Measurements from ENCODE around the gene ATG2B.

DNA sequence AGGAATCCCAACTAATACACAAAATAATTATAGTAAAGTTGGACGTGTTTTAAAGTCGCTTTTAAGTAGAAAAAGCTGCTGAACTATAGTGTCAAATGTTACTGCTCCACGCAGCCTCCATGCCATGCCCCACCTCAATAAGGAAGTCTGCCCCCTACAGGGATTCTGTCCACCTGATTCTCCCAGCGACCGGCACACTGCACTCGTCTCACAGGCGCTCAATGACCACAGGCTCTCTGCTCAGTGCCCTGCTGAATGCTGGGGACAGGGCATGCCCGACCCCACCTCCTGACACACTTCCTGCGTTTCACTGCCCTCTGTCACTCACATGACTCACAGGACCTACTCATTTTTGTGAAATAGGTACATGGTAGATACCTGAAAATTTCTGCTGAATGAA is 58.2 kb downstream of the ATG2B start:
- TF ChIP-seq, protein P1, sequence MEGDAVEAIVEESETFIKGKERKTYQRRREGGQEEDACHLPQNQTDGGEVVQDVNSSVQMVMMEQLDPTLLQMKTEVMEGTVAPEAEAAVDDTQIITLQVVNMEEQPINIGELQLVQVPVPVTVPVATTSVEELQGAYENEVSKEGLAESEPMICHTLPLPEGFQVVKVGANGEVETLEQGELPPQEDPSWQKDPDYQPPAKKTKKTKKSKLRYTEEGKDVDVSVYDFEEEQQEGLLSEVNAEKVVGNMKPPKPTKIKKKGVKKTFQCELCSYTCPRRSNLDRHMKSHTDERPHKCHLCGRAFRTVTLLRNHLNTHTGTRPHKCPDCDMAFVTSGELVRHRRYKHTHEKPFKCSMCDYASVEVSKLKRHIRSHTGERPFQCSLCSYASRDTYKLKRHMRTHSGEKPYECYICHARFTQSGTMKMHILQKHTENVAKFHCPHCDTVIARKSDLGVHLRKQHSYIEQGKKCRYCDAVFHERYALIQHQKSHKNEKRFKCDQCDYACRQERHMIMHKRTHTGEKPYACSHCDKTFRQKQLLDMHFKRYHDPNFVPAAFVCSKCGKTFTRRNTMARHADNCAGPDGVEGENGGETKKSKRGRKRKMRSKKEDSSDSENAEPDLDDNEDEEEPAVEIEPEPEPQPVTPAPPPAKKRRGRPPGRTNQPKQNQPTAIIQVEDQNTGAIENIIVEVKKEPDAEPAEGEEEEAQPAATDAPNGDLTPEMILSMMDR (IDR thresholded peaks at IDR 0.05), result 0 out of 3 replicates have a peak, but pooled peaks have one; percentile 20
- no peak for TF ChIP-seq EP300 (IDR thresholded peaks at IDR 0.05)
- no peak for TF ChIP-seq POLR2A (IDR thresholded peaks at IDR 0.05; ENCODE audit: low read length)
- TF ChIP-seq JUNB (IDR thresholded peaks at IDR 0.05), result no peak
- no peak for TF ChIP-seq FOSL2 (IDR thresholded peaks at IDR 0.05)
- TF ChIP-seq FOSL2 (CRISPR knock-in tag; IDR thresholded peaks at IDR 0.05), result no peak
- no peak for TF ChIP-seq CEBPB (IDR thresholded peaks at IDR 0.05)
- no peak for TF ChIP-seq RNF2 (IDR thresholded peaks at IDR 0.05; ENCODE audit: borderline replicate concordance, low read depth)
- TF ChIP-seq, protein P2, sequence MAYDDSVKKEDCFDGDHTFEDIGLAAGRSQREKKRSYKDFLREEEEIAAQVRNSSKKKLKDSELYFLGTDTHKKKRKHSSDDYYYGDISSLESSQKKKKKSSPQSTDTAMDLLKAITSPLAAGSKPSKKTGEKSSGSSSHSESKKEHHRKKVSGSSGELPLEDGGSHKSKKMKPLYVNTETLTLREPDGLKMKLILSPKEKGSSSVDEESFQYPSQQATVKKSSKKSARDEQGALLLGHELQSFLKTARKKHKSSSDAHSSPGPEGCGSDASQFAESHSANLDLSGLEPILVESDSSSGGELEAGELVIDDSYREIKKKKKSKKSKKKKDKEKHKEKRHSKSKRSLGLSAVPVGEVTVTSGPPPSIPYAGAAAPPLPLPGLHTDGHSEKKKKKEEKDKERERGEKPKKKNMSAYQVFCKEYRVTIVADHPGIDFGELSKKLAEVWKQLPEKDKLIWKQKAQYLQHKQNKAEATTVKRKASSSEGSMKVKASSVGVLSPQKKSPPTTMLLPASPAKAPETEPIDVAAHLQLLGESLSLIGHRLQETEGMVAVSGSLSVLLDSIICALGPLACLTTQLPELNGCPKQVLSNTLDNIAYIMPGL (CRISPR knock-in tag; IDR thresholded peaks at IDR 0.05; ENCODE audit: borderline replicate concordance), result no peak
- no peak for TF ChIP-seq ELK1 (IDR thresholded peaks at IDR 0.05; ENCODE audit: low read depth, low read length)
